GM19467 (cell line): Measurements from ENCODE around the gene LCTL.

Source experiments
- ATAC-seq: cut with Tn5 transposase; IDR thresholded peaks from one replicate; pipeline ENCODE4 v1.9.1; 2021; ENCODE audit warnings: mild to moderate bottlenecking, moderate library complexity; ENCODE audit not compliant: unreplicated experiment

Gene LCTL

DNA sequence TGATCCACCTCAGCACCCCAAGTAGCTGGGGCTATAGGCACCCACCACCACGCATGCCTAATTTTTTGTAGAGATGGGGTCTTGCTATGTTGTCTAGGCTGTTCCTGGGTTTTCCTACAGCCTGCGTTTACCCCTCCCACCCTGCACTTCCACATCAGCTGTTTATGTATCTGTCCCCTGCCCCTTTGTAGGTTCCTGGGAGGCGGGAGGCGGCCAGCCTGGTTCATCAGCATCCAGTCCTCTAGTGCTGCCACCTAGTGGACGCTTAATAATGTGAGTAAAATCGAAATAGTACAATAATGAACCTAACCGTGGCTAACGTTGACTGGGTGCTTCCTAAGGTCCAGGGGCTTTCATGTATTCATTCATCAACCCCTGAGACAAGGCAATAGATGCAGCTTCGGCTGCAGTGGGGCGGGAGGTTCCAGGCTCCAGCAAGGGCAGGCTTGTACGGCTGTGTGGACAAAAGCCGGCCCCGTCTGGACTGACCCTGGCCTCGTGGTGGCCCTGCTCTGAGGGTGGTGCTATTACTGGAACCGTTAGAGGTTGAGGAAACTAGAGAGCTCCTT, 1.2 kb upstream of the LCTL start:
- no peak for ATAC-seq

DNA sequence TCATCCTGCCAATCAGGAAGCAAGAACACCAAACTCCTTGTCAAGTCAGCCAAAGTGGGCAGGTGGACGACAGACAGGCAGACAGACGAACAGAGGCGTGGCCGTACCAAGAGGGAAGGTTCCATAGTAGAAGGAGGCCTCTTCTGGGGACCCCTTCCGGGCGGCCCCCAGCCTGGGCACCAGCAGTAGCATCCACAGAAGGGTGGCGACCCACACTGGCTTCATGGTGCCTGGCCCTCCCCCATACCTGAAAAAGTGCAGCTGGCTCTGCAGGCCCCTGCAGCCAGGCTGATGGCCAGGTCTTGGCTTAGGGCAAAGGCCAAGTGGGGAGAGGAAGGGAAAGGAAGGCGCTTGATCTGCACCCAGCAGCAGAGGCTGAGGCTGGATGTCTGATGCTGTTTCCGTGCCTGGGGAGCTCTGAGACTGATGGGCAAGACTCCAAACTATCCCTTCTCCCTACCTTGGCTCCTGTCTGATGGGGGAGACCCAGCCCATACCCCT, 607 bp downstream of the LCTL start:
- no peak for ATAC-seq

DNA sequence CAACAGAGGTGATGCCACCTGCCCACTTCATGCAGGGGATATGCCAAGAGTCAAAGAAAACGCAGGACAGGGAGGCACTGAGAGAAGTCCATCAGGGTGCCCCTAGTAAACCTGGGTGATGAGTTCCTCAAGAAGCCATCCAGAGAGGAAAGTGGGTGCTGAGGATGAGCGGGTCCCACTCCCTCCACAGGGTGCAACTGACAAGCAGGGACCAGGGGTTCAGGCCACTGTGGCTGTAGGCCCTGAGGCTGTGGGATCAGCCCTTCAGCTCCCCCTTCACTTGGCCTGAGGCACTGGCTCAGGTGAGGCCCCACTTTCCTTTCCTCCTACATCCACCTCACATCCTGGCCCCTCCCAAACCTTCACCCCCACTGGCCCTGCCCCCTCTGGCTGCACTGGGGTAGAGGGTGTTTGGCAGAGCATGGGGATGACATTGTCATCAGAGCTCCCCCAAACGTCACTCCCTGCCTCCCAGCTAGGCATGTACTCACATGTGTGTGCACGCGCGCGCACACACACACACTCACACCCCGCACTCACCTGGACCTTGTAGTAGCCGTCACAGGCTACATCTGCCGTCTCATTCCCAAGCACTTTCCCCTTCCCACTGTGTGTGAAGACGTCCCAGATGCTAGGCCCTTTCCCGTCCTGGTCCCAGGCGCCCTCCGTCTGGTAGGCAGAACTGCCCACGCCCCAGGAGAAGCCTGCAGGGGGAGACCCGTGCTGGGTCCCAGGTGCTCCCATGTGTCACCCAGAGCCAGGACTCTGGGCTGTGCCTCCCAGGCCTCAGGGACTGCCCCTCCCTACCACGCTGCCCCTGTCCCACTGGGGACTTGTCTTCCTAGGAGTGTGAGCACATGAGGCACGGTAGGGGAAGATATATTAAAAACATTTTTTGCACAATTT, 1.4 kb downstream of the LCTL start:
- ATAC-seq, result no peak

DNA sequence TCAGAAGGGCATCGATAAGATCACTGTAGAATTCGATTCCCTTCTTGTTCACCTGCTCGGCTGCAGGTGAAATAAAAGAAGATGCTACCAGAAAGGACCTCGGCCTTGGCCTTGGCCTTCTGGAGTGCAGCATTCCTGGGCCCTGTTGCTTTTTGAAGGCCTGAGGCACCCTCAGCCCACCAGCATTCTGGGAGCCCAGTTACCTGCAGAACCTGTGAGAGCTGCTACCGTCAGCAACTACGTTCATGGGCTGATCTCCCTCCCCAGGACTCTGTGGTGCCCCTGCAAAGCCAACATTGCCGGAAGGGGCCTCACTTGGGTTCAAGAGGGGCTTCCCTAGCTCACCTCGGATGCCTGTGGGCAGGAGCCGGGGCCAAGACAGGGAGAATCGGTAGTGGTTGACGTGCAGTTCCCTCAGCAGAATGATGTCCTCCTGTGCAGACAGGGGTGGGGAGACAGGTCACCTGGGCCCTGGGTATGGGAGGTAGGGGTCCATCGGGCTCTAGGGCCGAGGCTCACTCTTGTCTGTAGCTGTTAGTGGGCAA, 2.2 kb downstream of the LCTL start:
- ATAC-seq, result no peak

DNA sequence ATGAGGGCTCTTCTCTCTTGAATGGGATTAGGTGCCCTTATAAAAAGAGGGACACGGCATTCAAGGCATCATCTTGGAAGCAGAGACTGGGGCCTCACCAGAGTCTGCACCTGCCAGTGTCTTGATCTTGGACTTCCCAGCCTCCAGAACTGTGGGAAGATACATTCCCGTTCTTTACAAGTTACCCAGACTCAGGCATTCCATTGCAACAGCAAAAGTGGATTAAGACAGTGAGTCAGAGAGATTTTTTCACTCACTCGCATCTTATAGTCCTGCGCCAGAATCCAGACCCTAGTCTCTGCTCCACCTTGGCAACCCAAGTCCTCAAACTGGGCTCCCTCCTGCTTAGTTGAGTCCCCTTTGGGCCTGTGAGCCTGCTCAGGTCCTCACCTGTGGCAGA, 2.7 kb downstream of the LCTL start:
- ATAC-seq, result no peak

DNA sequence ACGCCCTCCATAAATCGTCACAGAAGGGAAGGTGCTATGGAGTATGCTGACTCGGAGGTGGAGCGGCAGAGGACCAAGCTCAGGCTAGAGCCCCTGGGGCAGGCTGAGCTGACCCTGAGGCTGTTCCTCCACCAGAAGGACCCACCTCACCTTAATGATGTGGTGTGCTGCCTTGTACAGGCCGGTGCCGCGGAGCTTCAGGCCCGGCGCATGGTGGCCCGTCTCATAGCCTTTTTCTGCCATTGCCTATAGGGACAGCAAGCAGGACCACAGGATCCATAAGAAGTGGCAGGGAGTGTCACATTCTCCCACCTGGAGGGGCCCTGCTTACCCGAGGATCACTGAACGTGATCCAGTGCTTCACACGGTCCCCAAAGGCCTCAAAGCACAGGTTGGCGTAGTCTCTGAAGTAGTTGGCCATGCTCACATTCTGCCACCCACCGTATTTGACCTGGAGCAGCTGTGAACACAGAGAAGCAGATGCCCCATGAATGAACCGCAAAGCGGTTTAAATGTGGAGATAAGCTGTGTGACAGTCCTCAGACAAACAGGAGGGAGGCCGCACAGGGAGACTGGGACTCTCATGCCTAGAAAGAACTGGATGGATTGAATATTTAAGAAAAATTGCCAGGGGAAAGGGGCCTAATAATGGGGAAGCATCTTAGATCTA, 4.8 kb downstream of the LCTL start:
- no peak for ATAC-seq

DNA sequence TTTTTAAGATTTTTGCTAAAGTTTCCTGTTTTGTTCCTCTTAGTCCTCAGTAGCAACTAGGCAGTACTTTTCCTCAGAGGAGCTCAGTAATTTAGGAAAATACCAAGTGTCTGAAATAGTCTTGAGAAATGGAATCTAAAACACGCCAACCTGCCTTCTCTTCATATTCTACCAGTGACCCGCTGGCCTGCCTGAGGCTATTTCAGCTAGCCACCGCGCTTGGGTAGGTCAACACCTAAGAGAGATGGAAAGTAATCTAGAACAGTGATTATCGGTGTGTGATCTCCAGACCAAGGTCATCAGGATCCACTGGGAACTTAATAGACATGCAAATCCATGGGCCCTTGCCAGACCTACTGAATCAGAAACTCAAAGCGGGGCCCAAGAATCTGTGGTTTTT, 7.5 kb downstream of the LCTL start:
- no peak for ATAC-seq

DNA sequence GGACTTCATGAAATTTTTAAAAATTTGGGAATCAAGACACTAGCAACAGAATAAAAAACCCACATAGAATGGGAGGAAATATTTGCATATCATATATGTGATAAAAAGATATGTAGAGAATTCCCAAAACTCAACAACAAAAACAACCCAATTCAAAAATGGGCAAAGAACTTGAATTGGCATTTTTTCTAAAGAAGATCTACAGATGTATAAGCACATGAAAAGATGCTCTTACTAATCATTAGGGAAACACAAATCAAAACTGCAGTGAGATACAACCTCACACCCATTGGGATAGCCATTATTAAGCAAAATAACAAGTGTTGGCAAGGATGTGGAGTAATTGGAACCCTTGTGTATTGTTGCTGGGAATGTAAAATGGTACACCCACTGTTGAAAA, 10.1 kb downstream of the LCTL start:
- ATAC-seq, result no peak

DNA sequence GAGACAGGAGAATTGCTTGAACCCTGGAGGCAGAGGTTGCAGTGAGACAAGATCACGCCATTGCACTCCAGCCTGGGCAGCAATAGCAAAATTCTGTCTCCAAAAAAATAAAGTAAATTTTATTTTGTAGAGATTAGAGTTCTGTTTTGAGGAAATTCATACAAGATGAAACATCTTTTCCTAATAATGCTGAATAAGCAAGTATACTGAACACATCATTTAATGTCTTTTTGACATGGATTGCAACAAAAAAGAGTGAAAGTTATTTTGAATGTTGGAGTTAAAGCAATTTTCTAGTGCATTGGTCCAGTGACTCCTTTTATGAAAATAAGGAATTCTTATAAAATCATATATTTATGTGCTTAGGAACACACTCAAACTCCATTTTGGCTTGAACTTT, 20.5 kb downstream of the LCTL start:
- no peak for ATAC-seq

DNA sequence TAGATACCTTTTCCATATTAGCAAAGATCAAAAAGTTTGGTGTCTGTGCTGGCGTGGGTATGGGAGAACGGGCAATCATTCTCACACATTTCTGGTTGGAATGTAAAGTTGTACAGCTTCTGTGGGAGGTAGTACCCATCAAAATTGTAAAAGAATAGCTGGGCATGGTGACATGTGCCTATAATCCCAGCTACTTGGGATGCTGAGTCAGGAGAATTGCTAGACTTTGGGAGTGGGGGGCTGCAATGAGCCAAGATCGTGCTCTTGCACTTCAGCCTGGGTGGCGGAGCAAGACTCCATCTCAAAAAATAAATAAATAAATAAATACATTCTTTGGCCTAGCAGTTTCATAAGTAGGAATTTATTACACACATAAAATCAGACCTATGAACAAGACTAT, 22.9 kb downstream of the LCTL start:
- no peak for ATAC-seq

DNA sequence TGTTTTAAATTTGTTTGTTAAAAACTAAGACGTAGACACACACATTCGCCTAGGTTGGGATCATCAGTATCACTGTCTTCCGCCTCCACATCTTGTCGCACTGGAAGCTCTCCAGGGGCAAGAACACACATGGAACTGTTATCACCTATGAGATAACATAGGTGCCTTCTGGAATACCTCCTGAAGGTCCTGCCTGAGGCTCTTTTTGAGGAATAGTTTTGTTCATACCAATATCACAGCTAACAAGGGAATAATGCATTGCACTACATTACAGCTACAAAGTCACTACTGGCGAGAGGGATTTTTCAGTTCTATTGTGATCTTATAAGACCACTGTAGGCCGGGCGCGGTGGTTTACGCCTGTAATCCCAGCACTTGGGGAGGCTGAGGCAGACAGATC, 30.7 kb downstream of the LCTL start:
- no peak for ATAC-seq

DNA sequence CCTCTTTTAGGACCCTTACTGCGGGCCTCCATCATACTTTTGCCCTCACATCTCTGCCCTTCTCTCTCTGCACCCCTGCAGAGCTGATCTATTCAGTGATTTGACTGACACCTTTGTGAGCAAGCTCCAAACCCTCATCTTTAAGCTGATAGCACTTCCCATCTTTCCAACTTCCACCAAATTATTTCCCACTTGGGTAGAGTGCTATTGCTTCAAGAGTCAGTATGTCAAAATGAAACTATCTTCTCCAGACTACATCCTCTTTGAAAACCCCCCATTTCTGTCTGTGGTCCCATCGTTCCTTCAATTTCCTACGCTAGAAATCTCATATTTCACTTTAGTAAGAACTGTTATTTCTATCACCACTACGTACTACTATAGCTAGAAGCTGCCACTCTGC, 41.0 kb downstream of the LCTL start:
- no peak for ATAC-seq

DNA sequence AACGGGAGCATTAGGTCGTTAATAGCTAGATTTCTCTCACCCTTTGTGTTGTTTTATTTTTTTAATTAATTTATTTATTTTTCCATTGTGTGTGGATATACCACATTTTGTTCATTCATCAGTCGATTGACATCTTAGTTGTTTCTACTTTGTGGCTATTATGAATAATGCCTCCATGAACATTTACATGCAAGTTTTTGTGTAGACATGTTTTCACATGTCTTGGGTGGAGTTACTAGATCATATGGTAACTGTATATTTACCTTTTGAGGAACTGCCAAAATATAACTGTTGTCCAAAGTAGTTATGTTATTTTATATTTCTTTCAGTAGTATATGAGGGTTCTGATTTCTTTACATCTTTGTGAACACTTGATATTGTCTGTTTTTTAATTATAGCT, 41.9 kb downstream of the LCTL start:
- no peak for ATAC-seq

DNA sequence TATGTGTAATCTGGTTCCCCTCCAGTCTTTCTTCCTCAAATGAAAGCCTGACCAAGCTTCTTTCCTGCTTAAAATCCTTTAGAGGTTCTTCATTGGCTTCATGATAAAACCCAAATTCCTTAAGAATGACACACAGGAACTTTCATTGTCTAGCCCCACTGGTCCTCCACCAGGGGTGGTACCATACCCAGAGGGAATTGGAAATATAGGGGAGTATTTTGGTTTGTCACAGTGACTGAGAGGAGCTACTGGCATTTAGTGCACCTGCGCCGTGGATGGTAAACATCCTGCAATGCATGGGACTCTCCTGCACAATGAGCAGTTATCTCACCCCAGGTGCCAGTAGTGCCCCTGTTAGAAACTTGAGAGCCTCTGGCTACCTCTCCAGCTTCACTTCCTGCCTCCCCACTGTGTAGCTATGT, 49.9 kb downstream of the LCTL start:
- ATAC-seq, result no peak

DNA sequence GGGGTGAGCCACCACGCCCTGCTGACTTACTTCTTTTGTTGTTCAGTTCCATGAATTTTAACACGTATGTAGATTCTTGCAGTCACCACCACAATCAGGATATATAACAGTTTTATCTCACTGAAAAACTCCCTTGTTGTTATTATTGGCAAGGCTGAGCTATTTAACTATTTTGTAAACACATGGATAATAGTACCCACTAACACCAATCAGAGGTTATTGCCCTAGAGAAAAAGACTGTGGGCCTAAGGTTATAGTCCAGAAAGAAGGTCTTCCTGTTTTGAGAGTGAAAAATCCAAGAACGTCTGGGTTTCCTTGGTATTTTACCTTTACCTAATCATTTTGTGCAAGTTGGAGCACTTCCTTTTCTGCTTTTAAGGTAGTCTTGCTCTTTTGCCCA, 51.2 kb downstream of the LCTL start:
- no peak for ATAC-seq

DNA sequence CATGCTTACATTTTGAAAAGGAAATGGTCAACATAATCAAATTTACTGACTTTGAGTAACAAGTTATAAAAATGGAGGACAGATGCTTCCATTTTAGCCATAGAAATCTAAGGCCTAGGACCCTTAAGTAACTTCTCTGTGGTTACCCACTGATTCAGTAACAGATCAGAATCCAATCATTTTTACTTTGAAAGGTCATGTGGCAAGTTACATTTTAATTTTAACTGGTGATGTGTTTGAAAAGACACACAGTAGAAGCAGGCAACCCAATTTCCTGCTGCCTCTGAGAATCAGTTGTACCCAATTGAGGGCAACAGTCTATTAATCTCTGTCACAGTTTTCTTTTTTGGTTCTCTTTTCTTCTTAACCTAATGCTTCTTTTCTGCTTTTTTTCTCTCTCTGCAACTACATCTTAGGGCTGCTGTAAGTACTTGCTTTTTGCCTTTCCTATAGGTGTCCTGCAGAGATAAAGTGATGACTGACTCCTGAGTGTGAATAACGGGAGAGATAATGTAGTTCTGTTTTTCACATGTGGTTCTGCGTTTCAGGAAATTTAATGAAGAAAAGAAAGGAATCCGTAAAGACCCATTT, 57.4 kb downstream of the LCTL start:
- no peak for ATAC-seq

DNA sequence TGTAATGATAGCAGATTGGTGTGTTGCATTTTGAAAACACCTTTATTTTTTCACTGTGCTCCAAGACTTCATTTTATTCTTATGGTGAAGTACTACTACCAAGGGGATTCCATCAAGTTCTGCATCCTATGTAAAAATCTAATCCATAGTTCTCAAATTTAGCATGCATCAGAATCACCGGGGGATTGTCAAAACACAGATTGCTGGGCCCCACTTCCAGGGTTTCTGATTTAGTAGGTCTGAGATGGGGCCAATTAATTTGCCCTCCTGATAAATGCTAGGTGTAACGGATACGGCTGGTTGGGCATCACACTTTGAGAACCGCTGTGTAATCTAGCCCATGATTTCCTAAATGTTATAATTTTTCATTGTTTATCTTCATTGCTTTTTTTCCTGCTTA, 60.0 kb downstream of the LCTL start:
- no peak for ATAC-seq

DNA sequence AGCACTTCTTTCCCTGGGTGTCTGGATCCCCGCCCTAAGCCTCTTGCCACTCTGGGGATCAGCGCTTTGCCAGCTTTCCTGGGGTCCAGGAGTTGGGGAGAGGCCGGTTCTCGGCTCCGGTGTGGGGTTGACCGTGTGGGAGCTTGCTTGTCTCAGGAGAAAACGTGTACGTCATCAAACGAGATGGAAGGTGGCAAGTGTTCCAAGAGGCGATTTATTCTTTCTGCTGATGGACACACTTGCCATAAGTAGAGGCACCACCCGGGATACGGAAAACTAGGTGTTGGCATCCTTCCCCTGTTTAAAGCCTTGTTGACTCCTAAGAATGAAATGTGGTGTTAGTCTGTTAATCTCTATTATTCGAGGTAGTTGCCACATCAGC, 60.4 kb downstream of the LCTL start:
- peak; percentile 4 for ATAC-seq

DNA sequence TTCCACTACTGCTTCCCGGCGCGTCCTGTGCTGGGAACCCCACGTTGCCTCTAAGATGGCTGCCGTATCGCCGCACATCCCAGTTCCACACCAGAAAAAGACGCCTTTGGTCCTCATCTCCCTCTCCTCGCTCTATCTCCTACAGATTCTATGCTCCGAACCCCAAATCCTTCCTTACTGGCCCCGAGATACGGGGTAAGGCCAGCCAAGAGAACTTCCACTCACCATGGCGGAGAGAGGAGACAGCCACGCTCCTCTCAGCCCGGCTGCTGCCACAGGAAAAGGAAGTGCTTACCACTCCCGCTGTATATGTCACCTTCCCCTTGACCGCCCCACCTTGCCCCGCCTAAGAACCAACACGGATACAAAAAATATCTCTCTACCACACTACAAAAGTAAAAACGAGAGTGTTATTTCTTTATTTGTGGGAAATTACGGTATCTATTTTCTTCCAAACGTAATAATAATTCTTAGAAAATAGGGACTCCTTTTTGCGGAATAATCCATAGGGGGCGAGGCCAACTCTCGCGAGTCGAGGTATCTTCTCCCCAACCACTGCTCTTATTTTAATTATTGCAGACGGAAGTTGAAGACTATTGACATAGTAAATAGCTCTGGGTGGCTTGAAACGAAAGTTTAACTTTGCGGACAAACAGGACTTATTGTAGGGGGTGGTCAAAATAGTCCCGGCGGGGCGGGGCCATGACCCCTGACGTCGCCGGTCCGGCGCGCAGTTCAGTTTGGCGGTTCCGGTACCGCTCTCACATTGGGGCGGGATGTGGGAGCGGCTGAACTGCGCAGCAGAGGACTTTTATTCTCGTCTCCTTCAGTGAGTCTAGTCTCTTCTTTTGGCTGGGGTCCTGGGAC, 61.0 kb downstream of the LCTL start, which contains the start of the genes RPL4 and ZWILCH:
Gene RPL4 (minus strand): TSS at position 293 of the 867 bp plus-strand sequence. CDS start 65 bp downstream, at position 228.
Gene ZWILCH (plus strand): TSS at position 764 of the 867 bp plus-strand sequence. CDS start 13 bp downstream, at position 777.
- ATAC-seq, result peak; percentile 70
